Gastrocnemius medialis (tissue), 4 donors: ENCODE results near the gene ZNF521. TPM values are rescaled to one million over a fixed set of nuclear protein-coding genes. Genes with fewer than 3 reads are reported as not detected.

Source experiments
- ATAC-seq, 2 donors: fragments of 150-250 bp; one replicate each; pipeline ENCODE4 v1.9.1; 2016
- DNase-seq, 2 donors: peaks; one replicate each; pipeline ENCODE4 v3.0.0-alpha.2; 2019
- H3K27ac ChIP-seq, 4 donors: fragments of 200-600 bp; sonication (generic); 1 replicate in 1 of 4; 2 replicates in 3 of 4; pipeline ENCODE4 v1.5.1; 2016 to 2018; ENCODE audit warnings: mild to moderate bottlenecking in 2 of 4, moderate library complexity in 1 of 4
- H3K27me3 ChIP-seq, 3 donors: fragments of 200-600 bp; sonication (generic) in 2 of 3; 1 replicate in 1 of 3; 2 replicates in 2 of 3; pipeline versions ENCODE4 v1.5.1 to v1.6.0; 2016 to 2019; ENCODE audit warnings: mild to moderate bottlenecking in 1 of 3, moderate library complexity in 1 of 3
- H3K36me3 ChIP-seq, 2 donors: fragments of 200-600 bp; sonication (generic) in 1 of 2; one replicate each; pipeline ENCODE4 v1.5.1; 2017 to 2018
- H3K4me1 ChIP-seq, 2 donors: fragments of 200-600 bp; sonication (generic) in 1 of 2; one replicate each; pipeline ENCODE4 v1.5.1; 2016 to 2017; ENCODE audit warnings: mild to moderate bottlenecking in 2 of 2
- H3K4me3 ChIP-seq, 4 donors: fragments of 200-600 bp; sonication (generic) in 3 of 4; 1 replicate in 1 of 4; 2 replicates in 3 of 4; pipeline ENCODE4 v1.5.1; 2016 to 2019; ENCODE audit warnings: mild to moderate bottlenecking in 2 of 4
- H3K9me3 ChIP-seq, 3 donors: fragments of 200-600 bp; sonication (generic) in 2 of 3; 1 replicate in 1 of 3; 2 replicates in 2 of 3; pipeline ENCODE4 v1.5.1; 2016 to 2019
- CTCF ChIP-seq, 5 experiments: fragments of 450-650 bp in 3 of 5; fragments of 200-600 bp in 2 of 5; sonication (generic) in 2 of 5; IDR thresholded peaks in 4 of 5; conservative IDR thresholded peaks in 1 of 5; 1 replicate in 4 of 5; 2 replicates in 1 of 5; pipeline ENCODE4 v1.5.1; 2016 to 2019; ENCODE audit warnings: antibody characterized with exemption in 5 of 5, mild to moderate bottlenecking in 3 of 5, moderate library complexity in 3 of 5
- POLR2A ChIP-seq, 2 donors: fragments of 450-650 bp; IDR thresholded peaks; one replicate each; pipeline ENCODE4 v1.6.1; 2017; ENCODE audit warnings: antibody characterized with exemption in 2 of 2, mild to moderate bottlenecking in 2 of 2, moderate library complexity in 2 of 2
- in situ Hi-C, 4 donors: fragments of 200-750 bp; cut with MboI; loops; one replicate each; pipeline versions ENCODE4 v1.15.0 to v1.8.0; 2017; ENCODE audit warnings: low sequenced_read_pairs in 4 of 4
- intact Hi-C: fragments of 100-400 bp; cut with DNase I; formaldehyde crosslinking; loops from one replicate; pipeline ENCODE4 v1.15.1; 2023; ENCODE audit warnings: low total_unique reads
- total RNA-seq, 4 donors: library from RNA; depleted of rRNA; stranded (reverse); fragments of >200 nt; gene quantifications; one replicate each; pipeline versions ENCODE4 v1.1.0 to v1.2.3, GENCODE V29; 2016

The ZNF521 gene
- total RNA-seq, 4 donors from 2014 or later, result 3.5 to 15.6 (median 4.7) TPM

- H3K4me3 ChIP-seq, result no peak overlapping the region
- TF ChIP-seq POLR2A (IDR thresholded peaks at IDR 0.05), result no peak
- no peak for TF ChIP-seq CTCF (IDR thresholded peaks at IDR 0.05 in 4 of 5, conservative IDR thresholded peaks at IDR 0.05 in 1 of 5)
- H3K36me3 ChIP-seq, result no peaks in the 10 kb centered on the region
- DNase-seq (no peak), ATAC-seq (no peak)
- intact Hi-C loops (no loop called here), in situ Hi-C loops (no loop called here)
- peaks cover 12 to 17% of the 10 kb centered on the region in 2 donors for H3K4me1 ChIP-seq
- H3K27me3 ChIP-seq, result no peaks in the 10 kb centered on the region
- H3K9me3 ChIP-seq, result no peaks in the 10 kb centered on the region
- no peak overlapping the region for H3K27ac ChIP-seq
Measured at GRCh38 chr18:25140124-25140961, 211.6 kb downstream of the ZNF521 start.

- no peak for DNase-seq
- Histone ChIP-seq H3K4me1 (peaks cover 32 to 36% of the 10 kb centered on the region in 2 donors), H3K36me3 (no peaks in the 10 kb centered on the region), H3K4me3 (no peak overlapping the region), H3K27me3 (no peaks in the 10 kb centered on the region), H3K9me3 (no peaks in the 10 kb centered on the region), H3K27ac (peak overlapping the region in 2 of 4 donors; percentile 15 to 26)
- intact Hi-C loops, result loop anchor here (10.0 kb wide), 1 partner anchor 218 kb away; the partner anchor contains the start of gene ZNF521
- ATAC-seq, result no peak
- in situ Hi-C loops, result no loop called here
- TF ChIP-seq CTCF (IDR thresholded peaks at IDR 0.05 in 4 of 5, conservative IDR thresholded peaks at IDR 0.05 in 1 of 5) (no peak), POLR2A (IDR thresholded peaks at IDR 0.05) (no peak)
Measured at GRCh38 chr18:25137197-25137472, 214.8 kb downstream of the ZNF521 start.

GRCh38 chr18:25136416-25137196 is 215.4 kb downstream of the ZNF521 start:
- Histone ChIP-seq H3K27me3 (no peaks in the 10 kb centered on the region), H3K27ac (peak overlapping the region in 2 of 4 donors; percentile 15 to 26), H3K9me3 (no peaks in the 10 kb centered on the region), H3K4me3 (no peak overlapping the region), H3K36me3 (no peaks in the 10 kb centered on the region), H3K4me1 (peaks cover 32 to 36% of the 10 kb centered on the region in 2 donors)
- no peak for ATAC-seq
- DNase-seq, result no peak
- TF ChIP-seq POLR2A (IDR thresholded peaks at IDR 0.05), result no peak
- no peak for TF ChIP-seq CTCF (IDR thresholded peaks at IDR 0.05 in 4 of 5, conservative IDR thresholded peaks at IDR 0.05 in 1 of 5)
- intact Hi-C loops (loop anchor here (10.0 kb wide), 1 partner anchor 218 kb away; the partner anchor contains the start of gene ZNF521), in situ Hi-C loops (no loop called here)

GRCh38 chr18:25134861-25135260 is 217.1 kb downstream of the ZNF521 start:
- in situ Hi-C loops, result no loop called here
- ATAC-seq, result peak in 1 of 2 donors; percentile 21
- TF ChIP-seq CTCF (IDR thresholded peaks at IDR 0.05 in 4 of 5, conservative IDR thresholded peaks at IDR 0.05 in 1 of 5) (no peak), POLR2A (IDR thresholded peaks at IDR 0.05) (no peak)
- Histone ChIP-seq H3K36me3 (no peaks in the 10 kb centered on the region), H3K27ac (peak overlapping the region in 1 of 4 donors; percentile 62), H3K4me3 (no peak overlapping the region), H3K9me3 (no peaks in the 10 kb centered on the region), H3K4me1 (peaks cover 32 to 36% of the 10 kb centered on the region in 2 donors), H3K27me3 (no peaks in the 10 kb centered on the region)
- intact Hi-C loops, result loop anchor here (10.0 kb wide), 1 partner anchor 220 kb away; the partner anchor contains the start of gene ZNF521
- DNase-seq, result no peak
